Stimulated activated CD8-positive, alpha-beta memory T cell treated with anti-CD3 and anti-CD28 coated beads, Interleukin-2, amount 100 ng/mL, for 1 hour (primary cell): ENCODE measurements around the gene RAD51AP2.
"Not testable (repeated sequence)": the region's sequence is repeated elsewhere in the genome, so short reads cannot be mapped to it uniquely, and the experiment has no call there.

ENCODE experiments used
- DNase-seq, 2 donors: peaks; one replicate each; pipeline ENCODE4 v3.0.0-alpha.2; 2020; ENCODE audit warnings: low read depth in 2 of 2

Gene RAD51AP2

DNA sequence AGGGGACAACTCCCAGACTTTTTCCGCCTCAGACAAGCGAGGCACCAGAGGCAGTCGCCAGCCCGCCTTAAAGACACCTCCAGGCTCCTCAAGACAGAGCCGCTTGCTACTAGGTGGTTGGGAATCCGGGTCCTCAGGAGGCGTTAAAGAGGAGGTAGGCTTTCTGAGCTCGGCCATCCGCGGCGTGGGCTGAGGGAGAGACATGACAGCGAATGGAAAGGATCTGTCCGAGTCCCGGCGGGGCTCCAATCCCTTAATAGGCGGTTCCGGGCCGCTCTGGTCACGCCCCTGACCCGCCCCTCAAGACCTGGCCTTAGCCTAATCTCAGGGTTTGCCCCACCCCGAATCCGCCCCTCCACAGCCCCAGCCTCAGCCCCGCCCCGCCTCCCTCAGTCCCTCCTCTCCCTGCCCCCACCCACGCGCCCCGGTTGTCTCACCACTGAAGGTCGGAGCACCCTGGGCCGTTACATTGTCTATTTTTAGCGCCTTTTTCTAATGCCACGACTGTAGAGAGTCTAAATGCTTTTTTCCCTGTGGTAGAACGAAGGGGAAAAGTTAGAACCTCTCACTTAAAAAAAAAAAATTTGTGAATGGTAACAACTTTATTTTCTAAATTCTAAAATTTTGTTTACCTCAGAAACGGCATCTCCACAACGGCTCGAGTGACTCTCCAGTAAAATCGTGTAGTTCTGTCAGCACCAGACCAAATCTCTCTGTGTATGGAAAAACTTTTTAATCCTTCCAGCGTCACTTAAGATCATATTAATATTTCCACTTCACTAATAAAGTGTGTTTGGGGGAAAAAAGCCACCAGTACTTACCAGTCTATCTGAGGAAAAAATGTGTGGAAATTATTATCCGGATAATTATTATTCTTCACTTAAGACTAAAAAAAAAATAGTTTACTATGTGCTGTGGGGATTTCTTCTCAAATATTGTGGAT is at the start of gene RAD51AP2:
RAD51AP2 (minus strand) TSS at position 229 of the 943 bp plus-strand sequence; CDS start at position 204, 25 bp downstream.
- DNase-seq, result no peak

- not testable (repeated sequence) for DNase-seq
These were observed 47.5 kb upstream of the RAD51AP2 start for GRCh38 chr2:17565726-17566125.

DNA sequence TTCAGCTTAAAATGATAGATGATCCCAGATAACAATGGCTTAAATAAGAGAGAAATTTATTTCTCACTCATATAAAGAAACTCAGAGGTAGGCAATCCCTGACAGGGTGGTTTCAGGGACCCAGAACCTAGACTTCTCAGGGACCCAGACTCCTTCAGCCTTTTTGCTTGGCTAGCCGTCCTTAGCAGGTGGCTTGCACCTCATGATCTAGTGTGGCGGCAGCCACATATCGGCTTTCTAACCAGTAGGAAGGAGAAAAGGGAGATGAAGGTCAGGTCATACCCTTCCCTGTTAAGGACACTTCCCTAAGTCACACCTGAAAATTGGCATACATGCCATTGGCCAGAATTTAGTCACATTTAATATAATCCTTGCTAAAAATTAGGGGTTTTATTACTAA is 40.6 kb upstream of the RAD51AP2 start:
- DNase-seq, result no peak

DNA sequence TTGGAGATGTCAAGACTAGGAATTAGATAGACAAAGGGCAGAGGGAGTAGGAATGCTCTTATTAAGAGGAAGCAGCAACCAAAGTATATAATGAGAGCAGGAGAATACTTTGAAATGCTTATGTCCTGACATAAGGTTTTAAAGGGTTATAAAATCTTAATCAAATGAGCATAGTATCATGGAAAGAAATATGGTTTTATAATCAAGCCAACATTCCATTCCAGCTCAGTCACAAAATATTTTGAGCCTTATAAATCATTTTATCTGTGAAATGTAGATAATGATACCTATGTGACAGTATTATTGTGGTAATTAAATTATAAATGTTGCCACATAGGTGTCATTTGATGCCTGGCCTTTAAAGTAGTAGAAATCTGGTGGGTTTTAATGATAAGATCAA is 39.8 kb upstream of the RAD51AP2 start:
- no peak for DNase-seq

DNA sequence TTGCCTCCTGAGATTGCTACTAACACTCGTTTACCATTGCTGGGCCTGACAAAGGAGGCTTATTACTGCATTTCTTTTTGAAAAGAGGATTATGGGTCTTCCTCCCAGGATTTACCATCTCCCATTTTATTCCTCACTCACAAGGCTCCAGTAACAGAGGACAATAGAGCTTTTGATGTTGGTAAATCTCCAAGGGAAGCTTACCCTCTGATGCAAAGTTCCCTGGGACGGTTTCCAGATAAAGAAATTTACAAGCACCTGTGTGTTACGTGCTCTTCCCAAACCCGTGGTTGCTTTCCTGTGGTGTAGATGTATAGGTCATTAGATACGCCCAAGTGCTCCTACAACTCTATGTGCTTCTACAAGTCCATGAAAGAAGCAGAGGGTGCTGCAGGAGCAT is 39.4 kb upstream of the RAD51AP2 start:
- no peak for DNase-seq

DNA sequence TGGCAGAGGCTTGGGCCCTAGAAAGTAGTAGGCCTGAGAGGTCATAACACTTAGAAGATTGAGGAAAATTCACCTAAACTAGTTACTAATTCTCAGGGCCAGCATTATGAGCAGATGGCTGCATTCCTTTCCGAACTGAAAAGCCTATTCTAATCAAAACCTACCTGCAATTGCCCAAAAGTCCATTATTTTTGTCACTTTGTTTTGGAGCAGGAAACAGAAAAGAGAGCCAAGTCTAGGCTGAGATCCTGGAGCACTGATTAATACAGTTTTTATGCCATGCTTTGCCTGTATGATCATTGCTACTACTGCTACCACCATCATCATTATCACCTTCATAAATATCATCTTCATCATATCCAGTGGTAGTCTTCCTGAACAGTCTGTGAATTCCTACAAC is 36.9 kb upstream of the RAD51AP2 start:
- no peak for DNase-seq

GRCh38 chr2:17550907-17551306 is 32.7 kb upstream of the RAD51AP2 start:
- no peak for DNase-seq

DNA sequence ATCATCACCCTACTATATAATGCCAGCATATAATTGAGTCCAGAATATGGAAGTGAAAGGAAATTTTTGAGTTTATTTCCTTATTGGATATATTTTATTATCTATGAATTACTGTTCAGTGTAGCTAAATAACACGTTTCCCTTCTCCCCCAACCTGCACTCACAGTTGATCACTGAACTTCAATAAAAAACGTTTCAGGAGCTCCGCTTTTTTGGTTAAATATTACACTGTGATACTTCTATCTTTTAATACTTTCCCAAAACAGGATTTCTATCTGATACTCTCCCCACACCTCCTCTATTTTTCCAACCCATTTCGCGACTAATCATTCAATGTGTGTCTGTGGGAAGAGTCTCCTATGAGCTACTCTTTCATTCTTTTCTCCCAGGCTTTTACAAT is 29.5 kb upstream of the RAD51AP2 start:
- DNase-seq, result no peak

- no peak for DNase-seq
These were observed 29.0 kb upstream of the RAD51AP2 start for GRCh38 chr2:17547237-17547636.

DNA sequence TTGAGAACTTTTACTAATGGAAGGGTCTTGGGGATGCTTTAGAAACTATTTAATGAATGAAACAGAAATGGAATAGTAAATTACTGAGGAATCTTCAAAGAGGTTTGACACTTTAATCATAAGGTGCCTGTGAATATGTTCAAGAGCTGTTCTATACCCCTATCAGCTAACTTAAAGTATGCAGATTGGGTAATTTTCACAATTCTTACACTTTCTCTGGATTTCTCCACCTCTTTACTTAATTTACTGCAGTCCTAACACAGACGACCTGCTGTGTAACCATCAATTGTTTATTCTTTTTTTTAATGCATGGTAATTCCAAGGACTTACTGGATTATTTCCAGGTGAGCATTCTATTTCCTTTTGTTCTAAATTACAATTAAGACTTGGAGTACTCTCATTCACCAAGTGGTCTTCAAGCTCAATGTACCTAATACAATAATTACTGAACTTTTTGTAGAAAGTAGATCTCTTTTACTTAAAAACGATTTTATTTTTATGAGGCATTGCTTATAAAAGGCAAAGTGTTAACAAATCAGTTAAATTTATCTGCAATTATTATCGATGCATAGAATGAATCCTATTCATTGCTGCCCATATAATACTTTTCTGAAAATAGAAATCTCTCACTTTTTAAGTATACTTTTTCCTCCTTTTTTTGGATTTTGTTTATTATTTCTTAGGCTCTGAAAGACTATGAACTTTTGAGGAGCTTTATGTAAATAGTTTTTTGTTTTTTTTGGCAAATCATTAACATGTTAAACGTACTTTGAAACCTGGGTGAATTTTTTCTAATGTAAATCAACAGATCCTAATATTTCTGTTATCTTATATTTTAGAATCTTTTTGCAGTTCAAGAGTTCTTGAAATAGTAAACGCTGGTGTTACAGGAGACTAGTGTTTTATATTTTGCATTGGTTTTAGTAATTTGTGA is 27.7 kb upstream of the RAD51AP2 start:
- no peak for DNase-seq

GRCh38 chr2:17544256-17544655 is 26.0 kb upstream of the RAD51AP2 start:
- no peak for DNase-seq

DNA sequence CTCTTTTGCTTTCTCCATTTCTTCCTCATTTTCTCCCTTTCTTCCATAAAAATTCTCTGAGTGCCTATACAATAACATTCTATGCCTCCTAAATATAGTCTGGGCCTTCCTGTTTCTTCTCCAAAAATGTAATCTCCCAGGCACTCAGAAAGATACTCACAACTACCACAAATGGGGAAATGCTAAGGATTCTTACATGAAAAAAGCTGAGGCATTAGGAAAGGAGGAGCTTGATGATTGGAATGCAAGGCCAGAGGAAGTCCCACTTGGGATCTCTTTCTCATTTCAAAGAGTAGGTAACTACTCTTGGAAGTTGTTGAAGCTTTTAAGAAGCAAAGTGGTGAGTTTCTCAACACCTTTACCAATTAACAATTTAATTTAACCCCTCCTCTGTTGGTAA is 25.6 kb upstream of the RAD51AP2 start:
- no peak for DNase-seq

DNA sequence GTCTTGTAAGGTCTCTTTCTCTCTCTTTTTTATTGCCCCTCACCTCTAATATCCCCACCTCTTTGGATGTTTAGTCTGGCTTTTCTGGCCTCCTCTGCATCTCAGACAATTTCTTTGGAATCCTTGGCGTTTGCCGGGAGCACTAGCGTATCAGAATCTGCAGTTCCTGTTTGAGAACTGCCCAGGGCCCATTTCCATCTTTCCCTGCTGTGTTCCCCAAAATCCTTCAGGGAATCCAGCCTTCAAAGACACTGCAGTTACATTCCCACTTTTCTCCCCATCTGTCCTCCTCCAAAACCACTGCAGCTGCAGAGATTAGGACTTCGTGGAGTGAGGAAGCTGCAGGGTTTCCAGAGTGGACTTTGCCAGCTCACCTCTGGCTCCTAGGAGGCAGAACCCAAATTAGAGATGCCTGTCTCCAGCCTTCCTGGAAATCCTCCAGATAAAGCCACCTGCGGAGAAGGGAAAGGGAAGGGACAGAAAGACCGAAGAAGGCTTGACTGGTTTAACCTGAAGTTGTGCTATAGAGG is 25.0 kb upstream of the RAD51AP2 start:
- DNase-seq, result no peak

DNA sequence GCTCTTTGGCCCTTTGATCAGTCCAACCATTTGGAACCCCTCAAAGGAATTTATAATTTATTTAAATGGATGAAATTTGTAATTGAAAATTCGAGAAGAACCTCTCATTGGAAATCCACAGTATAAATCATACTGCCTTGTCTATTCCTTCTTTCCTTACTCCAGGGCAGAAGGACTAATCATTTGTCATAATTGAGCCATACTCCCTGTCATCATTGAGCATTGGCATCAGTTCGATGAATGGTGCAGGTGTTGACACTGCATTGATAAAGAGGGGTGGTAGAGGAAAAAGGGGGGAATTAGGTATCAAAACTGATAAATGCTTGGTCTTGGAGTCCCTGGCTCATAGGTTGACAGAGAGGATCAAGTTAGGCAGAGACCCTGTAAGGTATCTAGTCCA is 24.2 kb upstream of the RAD51AP2 start:
- DNase-seq, result no peak

- DNase-seq, result no peak
These were observed 23.3 kb upstream of the RAD51AP2 start for GRCh38 chr2:17541531-17541950.

GRCh38 chr2:17540813-17541530 is 22.7 kb upstream of the RAD51AP2 start:
- DNase-seq, result no peak

DNA sequence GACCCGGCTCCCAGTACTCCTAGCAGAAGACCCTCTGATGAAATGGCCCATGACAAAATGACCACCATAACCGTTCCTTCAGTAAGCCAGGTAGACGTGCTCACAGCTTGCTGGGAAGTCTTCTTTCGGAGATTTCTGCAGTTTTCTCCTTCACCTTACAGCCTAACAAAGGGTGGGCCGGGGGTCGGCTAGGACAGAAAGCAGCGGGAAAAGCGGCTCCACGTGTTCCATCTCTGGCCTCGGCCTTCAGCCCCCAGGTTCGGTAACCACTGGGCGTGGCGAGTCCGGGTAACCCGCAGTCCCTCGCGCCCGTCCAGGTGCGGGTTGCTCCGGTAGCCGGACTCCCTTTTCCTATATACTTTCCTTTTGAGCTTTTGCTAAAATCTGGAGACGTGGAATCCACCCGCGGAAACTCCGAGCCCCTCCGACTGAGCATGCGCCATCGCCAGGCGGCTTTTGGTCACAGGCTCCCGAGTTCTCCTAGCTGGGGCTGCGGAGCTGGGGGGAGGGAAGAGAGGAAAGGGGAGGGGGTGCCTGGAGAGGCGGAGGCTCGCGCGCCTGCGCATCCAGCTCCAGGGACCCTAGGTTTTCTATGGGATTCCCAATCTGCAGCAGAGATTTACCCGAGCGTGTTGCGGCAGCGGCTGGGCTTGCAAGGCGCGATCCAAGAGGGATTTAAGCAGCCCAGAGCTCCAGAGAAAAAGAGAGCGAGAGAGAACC is 22.0 kb upstream of the RAD51AP2 start, which contains the start of gene VSNL1:
VSNL1 (plus strand) TSS at position 604 of the 720 bp plus-strand sequence. CDS start 51,379 bp downstream, outside the sequence.
- DNase-seq, result no peak

GRCh38 chr2:17539611-17540092 is 21.4 kb upstream of the RAD51AP2 start:
- no peak for DNase-seq

- DNase-seq, result no peak
These were observed 20.8 kb upstream of the RAD51AP2 start for GRCh38 chr2:17538844-17539554.
